HepG2 (cell line): ENCODE data around the gene PLSCR1. TPM values are rescaled to one million over a fixed set of nuclear protein-coding genes. Genes with fewer than 3 reads are reported as not detected.
A peak's percentile ranks its signal among the peaks of the same experiment; 100 is the strongest.

Source experiments
- ATAC-seq: fragments of 200-7000 bp; cut with Tn5 transposase; 3 replicates; pipeline ENCODE4 v1.9.1; 2020; ENCODE audit warnings: mild to moderate bottlenecking, moderate library complexity
- BruUV-seq: library from RNA; stranded (reverse); fragments of 400-500 nt; replicated peaks from 2 replicates; lab custom pipeline; 2021; lab: Mats Ljungman, UMichigan
- CTCF ChIA-PET: fragments of 300-600 bp; formaldehyde crosslinking; extraction: SDS; loops from one replicate; lab custom pipeline; 2021; ENCODE audit warnings: low total read pairs, inconsistent platforms, low intra/inter-chr PET ratio; lab: Yijun Ruan, JAX
- POLR2A ChIA-PET: fragments of 350-600 bp; sonication (Branson Sonifier 250); formaldehyde crosslinking; loops from one replicate; lab custom pipeline; 2020; ENCODE audit warnings: antibody characterized with exemption, inconsistent platforms; lab: Yijun Ruan, JAX
- DNase-seq: peaks from one replicate; pipeline ENCODE4 v3.0.0-alpha.2; 2015; ENCODE audit warnings: low spot score
- FAIRE-seq: peaks from 3 replicates; lab custom pipeline; 2011; peaks lifted over from hg19 to GRCh38; lab: Jason Lieb, UNC
- H2AFZ ChIP-seq: one replicate; pipeline ENCODE4 v1.6.1; 2011; ENCODE audit warnings: low read length, inconsistent platforms
- H3K27ac ChIP-seq: fragments of 300-600 bp; 3 replicates; pipeline ENCODE4 v1.8.0; 2011; ENCODE audit warnings: mixed run types, mild to moderate bottlenecking, mixed read lengths, low read length, inconsistent platforms; ENCODE audit not compliant: insufficient read depth; ENCODE audit errors: extremely low read length
- H3K27me3 ChIP-seq, 2 experiments: fragments of 200-600 bp in 1 of 2; 2 replicates in 1 of 2; 3 replicates in 1 of 2; pipeline versions ENCODE4 v1.6.0 to v1.8.0; 2011; ENCODE audit warnings: low read length in 2 of 2, mild to moderate bottlenecking in 2 of 2, moderate library complexity in 2 of 2, inconsistent platforms in 1 of 2; ENCODE audit not compliant: insufficient read depth in 2 of 2, control insufficient read depth in 1 of 2
- H3K36me3 ChIP-seq, 2 experiments: fragments of 200-600 bp in 1 of 2; replicated peaks in 1 of 2; 2 replicates in 1 of 2; 3 replicates in 1 of 2; pipeline versions ENCODE4 v1.5.1 to v1.8.0; 2011; ENCODE audit warnings: low read length in 2 of 2, inconsistent platforms in 1 of 2; ENCODE audit not compliant: insufficient read depth in 2 of 2, control insufficient read depth in 1 of 2
- H3K4me1 ChIP-seq: 2 replicates; pipeline ENCODE4 v1.5.1; 2012; ENCODE audit warnings: low read length, inconsistent platforms; ENCODE audit not compliant: insufficient read depth
- H3K4me2 ChIP-seq: 2 replicates; pipeline ENCODE4 v1.6.0; 2011; ENCODE audit warnings: low read depth, low read length, inconsistent platforms
- H3K4me3 ChIP-seq, 3 experiments: fragments of 200-600 bp in 1 of 3; sonication (generic), shearing (Covaris generic) in 1 of 3; replicated peaks in 1 of 3; 2 replicates each; pipeline ENCODE4 v1.5.1; 2011 to 2016; ENCODE audit warnings: low read length in 3 of 3, inconsistent platforms in 2 of 3, low read depth in 2 of 3, mild to moderate bottlenecking in 2 of 3, control low read depth in 1 of 3, mixed read lengths in 1 of 3; ENCODE audit not compliant: insufficient read depth in 1 of 3
- H3K79me2 ChIP-seq: one replicate; pipeline ENCODE4 v1.6.1; 2011; ENCODE audit warnings: low read length, inconsistent platforms; ENCODE audit not compliant: insufficient read depth
- H3K9ac ChIP-seq: 2 replicates; pipeline ENCODE4 v1.6.0; 2011; ENCODE audit warnings: mild to moderate bottlenecking, low read depth, low read length, inconsistent platforms; ENCODE audit not compliant: insufficient read depth
- H3K9me3 ChIP-seq: 2 replicates; pipeline ENCODE4 v1.5.1; 2012; ENCODE audit warnings: mild to moderate bottlenecking, low read length
- H4K20me1 ChIP-seq: 2 replicates; pipeline ENCODE4 v1.6.0; 2011; ENCODE audit warnings: inconsistent platforms, mild to moderate bottlenecking, low read length, moderate library complexity; ENCODE audit not compliant: insufficient read depth
- IKZF5 ChIP-seq: IDR thresholded peaks from 2 replicates; pipeline ENCODE4 v1.6.1; 2018; ENCODE audit warnings: missing genetic modification reagents, mild to moderate bottlenecking, missing compliant biosample characterization
- MBD4 ChIP-seq: IDR thresholded peaks from 2 replicates; pipeline ENCODE4 v1.6.1; 2012; ENCODE audit warnings: low read length, inconsistent platforms, borderline replicate concordance
- STAT5B ChIP-seq: sonication (generic); formaldehyde crosslinking; IDR thresholded peaks from 2 replicates; pipeline ENCODE4 v1.4.0; 2020; ENCODE audit warnings: missing genetic modification reagents
- U2AF1 ChIP-seq: fragments of 200-400 bp; formaldehyde crosslinking; optimal IDR thresholded peaks from 2 replicates; pipeline ENCODE3; 2017; ENCODE audit warnings: mild to moderate bottlenecking, low read depth, low read length
- WGBS: methylation state at CpG from one replicate; pipeline ENCODE4 v1.1.6; 2017; ENCODE audit warnings: low lambda C conversion rate; 5-methylcytosine and 5-hydroxymethylcytosine counted together
- in situ Hi-C: cut with HindIII; loops from 2 replicates; pipeline ENCODE4 v1.10.0; 2017; ENCODE audit warnings: low pct_unique_long_range_greater_than_20kb; ENCODE audit not compliant: extremely low pct_ligation_motif_present
- intact Hi-C: fragments of 100-400 bp; cut with micrococcal nuclease; formaldehyde crosslinking; loops from one replicate; pipeline ENCODE4 v1.10.0; 2022; ENCODE audit not compliant: unreplicated experiment
- polyA plus RNA-seq, 8 experiments: library from polyadenylated mRNA; depleted of rRNA in 3 of 8; stranded (reverse) in 7 of 8; unstranded in 1 of 8; fragments of >200 nt; fragmentation: Illumina TruSeq in 4 of 8; extraction: Trizol in 4 of 8; gene quantifications; 2 replicates each; pipeline versions ENCODE4 v1.2.1 to v1.2.3, GENCODE V29; 2011 to 2016; ENCODE audit warnings: low read depth in 4 of 8, missing spikeins in 1 of 8, mixed read lengths in 1 of 8; ENCODE audit not compliant: insufficient read depth in 1 of 8
- total RNA-seq, 5 experiments: library from RNA; depleted of rRNA; stranded (reverse); fragments of >200 nt; fragmentation: Illumina TruSeq; extraction: Trizol; gene quantifications; 2 replicates each; pipeline ENCODE4 v1.2.3, GENCODE V29; 2016; ENCODE audit warnings: low read depth in 1 of 5
- TF ChIP-seq, protein P1 (sequence below), 2 experiments: fragments of 450-650 bp in 1 of 2; sonication (generic) in 1 of 2; formaldehyde crosslinking; IDR thresholded peaks; 2 replicates each; pipeline versions ENCODE4 v1.5.0 to v1.8.0; 2020 to 2022; ENCODE audit warnings: mild to moderate bottlenecking in 1 of 2, missing genetic modification reagents in 1 of 2

Gene PLSCR1
- total and polyA plus RNA-seq, 2 of the 13 experiments (the other 11 are each of a cell fraction or from before 2014, with no cell fraction given): 33.8 to 34.1 TPM

DNA sequence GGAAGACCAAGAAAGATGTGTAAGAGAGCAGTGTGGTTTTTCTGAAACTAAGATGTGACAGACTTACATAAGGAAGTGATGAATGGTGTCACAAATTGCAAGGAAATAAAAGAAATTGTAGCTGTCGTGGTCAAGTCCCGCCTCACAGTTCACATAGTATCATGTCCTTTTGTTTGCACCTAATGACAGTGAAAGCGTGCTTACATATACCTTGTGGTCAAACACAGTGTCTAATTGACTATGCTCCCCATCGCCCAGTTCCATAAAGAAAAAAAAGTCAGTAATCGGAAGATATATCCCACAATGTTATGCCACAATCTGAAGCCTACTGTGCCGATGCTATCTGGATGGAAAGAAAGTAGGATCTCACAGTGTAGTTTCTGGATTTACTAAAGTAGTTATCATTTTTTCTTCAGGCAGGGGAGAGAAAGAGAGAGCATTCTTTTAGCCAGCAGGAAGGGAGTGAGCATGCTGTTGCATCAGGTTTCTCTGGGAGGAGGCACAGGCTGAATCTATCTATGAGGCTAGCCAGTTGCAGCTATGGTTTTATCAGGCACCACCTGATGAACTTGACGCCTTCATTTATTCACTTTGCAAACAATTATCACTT, 9.8 kb upstream of the PLSCR1 start:
- H2AFZ ChIP-seq: no peak overlapping the region
- BruUV-seq: no TSS peak
- 37% methylated on average over 7 of the region's 7 CpGs for WGBS
- no peak overlapping the region for H3K4me2 ChIP-seq
- H3K79me2 ChIP-seq: no peaks in the 10 kb centered on the region
- no peak for TF ChIP-seq MBD4
- TF ChIP-seq, protein P1, sequence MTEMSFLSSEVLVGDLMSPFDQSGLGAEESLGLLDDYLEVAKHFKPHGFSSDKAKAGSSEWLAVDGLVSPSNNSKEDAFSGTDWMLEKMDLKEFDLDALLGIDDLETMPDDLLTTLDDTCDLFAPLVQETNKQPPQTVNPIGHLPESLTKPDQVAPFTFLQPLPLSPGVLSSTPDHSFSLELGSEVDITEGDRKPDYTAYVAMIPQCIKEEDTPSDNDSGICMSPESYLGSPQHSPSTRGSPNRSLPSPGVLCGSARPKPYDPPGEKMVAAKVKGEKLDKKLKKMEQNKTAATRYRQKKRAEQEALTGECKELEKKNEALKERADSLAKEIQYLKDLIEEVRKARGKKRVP (CRISPR knock-in tag; IDR thresholded peaks at IDR 0.05): 0 out of 4 replicates have a peak, but pooled peaks of 1 of the 2 experiments have one; percentile 23
- no peak for TF ChIP-seq IKZF5 (CRISPR knock-in tag)
- no peak for TF ChIP-seq STAT5B
- TF ChIP-seq U2AF1: no peak
- no peak overlapping the region for H3K27ac ChIP-seq
- H4K20me1 ChIP-seq: no peaks in the 10 kb centered on the region
- CTCF ChIA-PET: no interaction called here
- H3K4me3 ChIP-seq: no peak overlapping the region
- in situ Hi-C loops (no loop called here), intact Hi-C loops (no loop called here)
- no peaks in the 10 kb centered on the region for H3K9me3 ChIP-seq
- 0 out of 5 replicates have a peak, but pooled peaks cover 0 to 4% of the 10 kb centered on the region in 2 experiments for H3K27me3 ChIP-seq
- no peak for FAIRE-seq
- ATAC-seq: no peak
- no peaks in the 10 kb centered on the region for H3K4me1 ChIP-seq
- no peaks in the 10 kb centered on the region for H3K36me3 ChIP-seq
- no peak overlapping the region for H3K9ac ChIP-seq
- POLR2A ChIA-PET: no interaction called here
- DNase-seq: no peak
